Suprapubic skin (tissue), 4 donors: ENCODE data around the gene CDK19.

Experiments
- EP300 ChIP-seq: sonication (generic); formaldehyde crosslinking; IDR thresholded peaks from one replicate; pipeline ENCODE4 v1.6.1; 2017; ENCODE audit warnings: antibody characterized with exemption
- POLR2A ChIP-seq, 2 donors: fragments of 450-650 bp; IDR thresholded peaks; one replicate each; pipeline ENCODE4 v1.6.1; 2017; ENCODE audit warnings: antibody characterized with exemption in 2 of 2, mild to moderate bottlenecking in 2 of 2, moderate library complexity in 2 of 2
- POLR2AphosphoS5 ChIP-seq, 3 donors: sonication (generic); formaldehyde crosslinking; IDR thresholded peaks; one replicate each; pipeline ENCODE4 v1.6.1; 2017; ENCODE audit warnings: antibody characterized with exemption in 3 of 3
- TF ChIP-seq, protein P1 (sequence below), 2 donors: fragments of 200-600 bp in 1 of 2; fragments of 450-650 bp in 1 of 2; sonication (generic) in 1 of 2; IDR thresholded peaks; one replicate each; pipeline ENCODE4 v1.5.1; 2016 to 2019; ENCODE audit warnings: antibody characterized with exemption in 2 of 2, mild to moderate bottlenecking in 1 of 2, moderate library complexity in 1 of 2

DNA sequence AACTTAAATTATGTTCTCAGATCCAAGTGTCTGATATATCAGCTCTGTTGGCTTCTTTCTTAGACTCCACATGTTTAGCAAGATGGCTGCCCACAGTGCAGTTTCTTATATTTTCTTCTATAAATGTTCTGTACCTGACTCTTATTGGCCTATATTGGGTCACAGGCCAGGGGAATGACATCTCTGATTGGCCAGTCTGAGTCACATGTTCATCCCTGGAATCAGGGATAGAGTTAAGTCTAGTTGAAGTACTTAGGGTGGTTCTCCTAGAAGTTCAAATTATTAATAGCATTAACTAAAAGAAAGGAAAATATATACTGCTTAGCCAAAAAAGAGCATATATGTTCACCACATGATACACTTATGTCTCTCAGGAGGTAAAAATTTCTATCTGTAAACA, 233.6 kb downstream of the CDK19 start:
- TF ChIP-seq, protein P1, sequence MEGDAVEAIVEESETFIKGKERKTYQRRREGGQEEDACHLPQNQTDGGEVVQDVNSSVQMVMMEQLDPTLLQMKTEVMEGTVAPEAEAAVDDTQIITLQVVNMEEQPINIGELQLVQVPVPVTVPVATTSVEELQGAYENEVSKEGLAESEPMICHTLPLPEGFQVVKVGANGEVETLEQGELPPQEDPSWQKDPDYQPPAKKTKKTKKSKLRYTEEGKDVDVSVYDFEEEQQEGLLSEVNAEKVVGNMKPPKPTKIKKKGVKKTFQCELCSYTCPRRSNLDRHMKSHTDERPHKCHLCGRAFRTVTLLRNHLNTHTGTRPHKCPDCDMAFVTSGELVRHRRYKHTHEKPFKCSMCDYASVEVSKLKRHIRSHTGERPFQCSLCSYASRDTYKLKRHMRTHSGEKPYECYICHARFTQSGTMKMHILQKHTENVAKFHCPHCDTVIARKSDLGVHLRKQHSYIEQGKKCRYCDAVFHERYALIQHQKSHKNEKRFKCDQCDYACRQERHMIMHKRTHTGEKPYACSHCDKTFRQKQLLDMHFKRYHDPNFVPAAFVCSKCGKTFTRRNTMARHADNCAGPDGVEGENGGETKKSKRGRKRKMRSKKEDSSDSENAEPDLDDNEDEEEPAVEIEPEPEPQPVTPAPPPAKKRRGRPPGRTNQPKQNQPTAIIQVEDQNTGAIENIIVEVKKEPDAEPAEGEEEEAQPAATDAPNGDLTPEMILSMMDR (IDR thresholded peaks at IDR 0.05) = no peak
- TF ChIP-seq POLR2A (IDR thresholded peaks at IDR 0.05) (no peak), EP300 (no peak), POLR2AphosphoS5 (IDR thresholded peaks at IDR 0.05) (no peak)
